Hepatocyte (in vitro differentiated cells): ENCODE data around the gene IL16. TPM values are rescaled to one million over a fixed set of nuclear protein-coding genes. Genes with fewer than 3 reads are reported as not detected.

ENCODE experiments used
- DNase-seq: peaks from one replicate; pipeline ENCODE4 v3.0.0-alpha.2; 2016; ENCODE audit warnings: low spot score
- H2AFZ ChIP-seq: fragments of 200-600 bp; sonication (generic); 2 replicates; pipeline ENCODE4 v1.6.0; 2016; ENCODE audit warnings: antibody characterized with exemption, mild to moderate bottlenecking
- H3K27ac ChIP-seq: fragments of 200-600 bp; sonication (generic); 2 replicates; pipeline ENCODE4 v1.5.1; 2016; ENCODE audit warnings: mild to moderate bottlenecking
- H3K27me3 ChIP-seq: fragments of 200-600 bp; sonication (generic); 2 replicates; pipeline ENCODE4 v1.6.1; 2016
- H3K36me3 ChIP-seq: fragments of 200-600 bp; sonication (generic); replicated peaks from 2 replicates; pipeline ENCODE4 v1.5.1; 2016; ENCODE audit warnings: low read depth; ENCODE audit not compliant: insufficient read depth
- H3K4me1 ChIP-seq: fragments of 200-600 bp; sonication (generic); 2 replicates; pipeline ENCODE4 v1.5.1; 2016; ENCODE audit warnings: mild to moderate bottlenecking, moderate library complexity; ENCODE audit not compliant: insufficient read depth
- H3K4me2 ChIP-seq: fragments of 200-600 bp; sonication (generic); 2 replicates; pipeline ENCODE4 v1.6.0; 2016
- H3K4me3 ChIP-seq: fragments of 200-600 bp; sonication (generic); 2 replicates; pipeline ENCODE4 v1.5.1; 2016; ENCODE audit warnings: mild to moderate bottlenecking
- H3K79me2 ChIP-seq: fragments of 200-600 bp; sonication (generic); 2 replicates; pipeline ENCODE4 v1.6.0; 2017; ENCODE audit warnings: mild to moderate bottlenecking
- H3K9me2 ChIP-seq: fragments of 200-600 bp; sonication (generic); replicated peaks from 2 replicates; pipeline ENCODE4 v1.6.0; 2017; ENCODE audit warnings: mild to moderate bottlenecking; ENCODE audit not compliant: insufficient read depth
- H3K9me3 ChIP-seq: fragments of 200-600 bp; sonication (generic); 2 replicates; pipeline ENCODE4 v1.5.1; 2016; ENCODE audit warnings: low read depth, mild to moderate bottlenecking
- H4K20me1 ChIP-seq: fragments of 200-600 bp; sonication (generic); 2 replicates; pipeline ENCODE4 v1.6.0; 2016; ENCODE audit warnings: mild to moderate bottlenecking; ENCODE audit not compliant: insufficient read depth, poor library complexity, severe bottlenecking
- CTCF ChIP-seq: fragments of 200-600 bp; sonication (generic); IDR thresholded peaks from 2 replicates; pipeline ENCODE4 v1.5.1; 2016; ENCODE audit warnings: antibody characterized with exemption, mild to moderate bottlenecking; ENCODE audit not compliant: poor library complexity
- EZH2 ChIP-seq: fragments of 200-600 bp; sonication (generic); IDR thresholded peaks from 2 replicates; pipeline ENCODE4 v1.6.1; 2016; ENCODE audit warnings: antibody characterized with exemption, mild to moderate bottlenecking, borderline replicate concordance
- EZH2phosphoT487 ChIP-seq: fragments of 200-600 bp; sonication (generic); IDR thresholded peaks from one replicate; pipeline ENCODE4 v1.6.1; 2018; ENCODE audit warnings: antibody characterized with exemption, mild to moderate bottlenecking, low read depth, moderate library complexity; ENCODE audit not compliant: unreplicated experiment, severe bottlenecking
- WGBS: methylation state at CpG from one replicate; pipeline ENCODE4 v1.1.6; 2016; ENCODE audit warnings: low lambda C conversion rate; ENCODE audit errors: missing lambda C conversion rate; 5-methylcytosine and 5-hydroxymethylcytosine counted together
- polyA plus RNA-seq: library from polyadenylated mRNA; unstranded; fragments of >200 nt; fragmentation: Nextera tagmentation; extraction: Ambion mirVana; gene quantifications from 2 replicates; pipeline ENCODE4 v1.2.1, GENCODE V29; 2016
- total RNA-seq: library from RNA; depleted of rRNA; stranded (reverse); fragments of >200 nt; gene quantifications from 2 replicates; pipeline ENCODE4 v1.2.3, GENCODE V29; 2014

Gene IL16
- total and polyA plus RNA-seq, 2 experiments from 2014 or later, result 1.1 to 2.4 TPM

GRCh38 chr15:81168644-81169043 is 28.0 kb upstream of the IL16 start:
- H3K27me3 ChIP-seq, result peaks cover 7% of the 10 kb centered on the region
- 81% methylated on average over 2 of the region's 2 CpGs for WGBS
- no peak overlapping the region for H3K4me2 ChIP-seq
- H3K27ac ChIP-seq, result no peak overlapping the region
- no peak overlapping the region for H3K4me3 ChIP-seq
- H3K79me2 ChIP-seq, result no peaks in the 10 kb centered on the region
- H4K20me1 ChIP-seq, result no peaks in the 10 kb centered on the region
- no peaks in the 10 kb centered on the region for H3K4me1 ChIP-seq
- no peaks in the 10 kb centered on the region for H3K9me2 ChIP-seq
- no peak for DNase-seq
- H2AFZ ChIP-seq, result no peak overlapping the region
- TF ChIP-seq CTCF (no peak), EZH2phosphoT487 (no peak), EZH2 (no peak)
- no peaks in the 10 kb centered on the region for H3K9me3 ChIP-seq
- no peaks in the 10 kb centered on the region for H3K36me3 ChIP-seq

DNA sequence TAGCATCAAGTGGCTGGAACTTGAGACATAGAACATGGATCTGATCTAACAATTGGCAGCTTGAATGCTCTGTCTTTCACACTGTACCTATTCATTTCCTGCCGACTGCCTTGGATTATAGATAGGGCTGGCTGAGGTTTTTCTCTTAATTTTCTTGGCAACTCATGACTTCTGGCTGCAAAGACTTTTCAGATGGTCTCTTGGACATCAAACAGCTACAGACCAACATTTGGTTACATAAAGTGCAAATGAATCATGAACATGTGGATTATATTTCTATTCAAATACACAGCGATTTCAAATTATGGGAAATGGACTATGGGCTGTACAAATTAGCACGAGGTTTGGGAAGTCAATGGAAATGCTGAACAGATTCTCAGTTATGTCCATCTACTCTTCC is 26.2 kb upstream of the IL16 start:
- Histone ChIP-seq H3K4me3 (no peak overlapping the region), H3K36me3 (no peaks in the 10 kb centered on the region), H2AFZ (no peak overlapping the region), H3K9me2 (no peaks in the 10 kb centered on the region), H3K27ac (no peak overlapping the region), H3K9me3 (no peaks in the 10 kb centered on the region), H3K79me2 (no peaks in the 10 kb centered on the region), H3K4me1 (no peaks in the 10 kb centered on the region), H3K4me2 (no peak overlapping the region), H4K20me1 (no peaks in the 10 kb centered on the region), H3K27me3 (peaks cover 7% of the 10 kb centered on the region)
- no peak for TF ChIP-seq EZH2phosphoT487
- no peak for DNase-seq
- 78% methylated on average over 3 of the region's 3 CpGs for WGBS

- no peaks in the 10 kb centered on the region for H3K9me2 ChIP-seq
- peaks cover 7% of the 10 kb centered on the region for H3K27me3 ChIP-seq
Observed at GRCh38 chr15:81171286-81171685, 25.4 kb upstream of the IL16 start.

GRCh38 chr15:81174125-81174791 is 22.4 kb upstream of the IL16 start:
- TF ChIP-seq CTCF (no peak), EZH2phosphoT487 (no peak), EZH2 (no peak)
- DNase-seq, result no peak
- no peak overlapping the region for H2AFZ ChIP-seq
- H4K20me1 ChIP-seq, result no peaks in the 10 kb centered on the region
- H3K27me3 ChIP-seq, result peaks cover 10% of the 10 kb centered on the region
- H3K9me3 ChIP-seq, result no peaks in the 10 kb centered on the region
- H3K4me2 ChIP-seq, result no peak overlapping the region
- H3K4me3 ChIP-seq, result no peak overlapping the region
- no peaks in the 10 kb centered on the region for H3K79me2 ChIP-seq
- 85% methylated on average over 2 of the region's 2 CpGs for WGBS
- H3K27ac ChIP-seq, result no peak overlapping the region
- H3K9me2 ChIP-seq, result no peaks in the 10 kb centered on the region
- H3K4me1 ChIP-seq, result no peaks in the 10 kb centered on the region
- no peaks in the 10 kb centered on the region for H3K36me3 ChIP-seq

More at GRCh38 chr15:81171286-81171685, 25.4 kb upstream of the IL16 start:
- TF ChIP-seq EZH2 (no peak), EZH2phosphoT487 (no peak), CTCF (no peak)
- Histone ChIP-seq H3K4me2 (no peak overlapping the region), H3K4me1 (no peaks in the 10 kb centered on the region), H4K20me1 (no peaks in the 10 kb centered on the region), H3K27ac (no peak overlapping the region), H3K9me3 (no peaks in the 10 kb centered on the region), H3K4me3 (no peak overlapping the region), H3K36me3 (no peaks in the 10 kb centered on the region), H3K79me2 (no peaks in the 10 kb centered on the region), H2AFZ (no peak overlapping the region)
- no peak for DNase-seq
